ENCODE measurements around the gene GCH1. TPM values are rescaled to one million over a fixed set of nuclear protein-coding genes. Genes with fewer than 3 reads are reported as not detected.

GCH1 gene
- total and polyA plus RNA-seq, 2 donors (not counting 1 experiment from before 2014, with no cell fraction given) = 1.3 to 1.5 TPM

GRCh38 chr14:54895683-54896082, 6.9 kb downstream of the GCH1 start:
- no peak overlapping the region for H3K4me3 ChIP-seq (replicated peaks in 1 of 4; ENCODE audit: control extremely low read depth in 1 of 4, insufficient read depth in 1 of 4, low read depth in 3 of 4, low read length in 4 of 4)
- no peaks in the 10 kb centered on the region for H3K79me2 ChIP-seq (ENCODE audit: control insufficient read depth, insufficient read depth, low read length)
- no peak overlapping the region for H2AFZ ChIP-seq (ENCODE audit: low read length)
- DNase-seq (ENCODE audit: low read depth in 2 of 2) = no peak
- no peak overlapping the region for H3K27ac ChIP-seq (ENCODE audit: insufficient read depth, low read length)
- peaks cover 2% of the 10 kb centered on the region for H3K4me1 ChIP-seq (ENCODE audit: control insufficient read depth, extremely low read depth, insufficient read depth, low read length)
- no peaks in the 10 kb centered on the region for H4K20me1 ChIP-seq (ENCODE audit: control insufficient read depth, extremely low read depth, insufficient read depth, low read length)
- no peaks in the 10 kb centered on the region for H3K9me3 ChIP-seq (ENCODE audit: control insufficient read depth, insufficient read depth, low read depth, low read length)
- no peak overlapping the region for H3K4me2 ChIP-seq (ENCODE audit: extremely low read depth, insufficient read depth, low read length)
- H3K9ac ChIP-seq (ENCODE audit: insufficient read depth, low read length) = no peak overlapping the region
- H3K27me3 ChIP-seq (ENCODE audit: control insufficient read depth, insufficient read depth, low read length) = no peaks in the 10 kb centered on the region
- no peaks in the 10 kb centered on the region for H3K36me3 ChIP-seq (ENCODE audit: control insufficient read depth, insufficient read depth, low read length)
- TF ChIP-seq EZH2 (IDR thresholded peaks at IDR 0.05; ENCODE audit: low read length, missing control alignments) = no peak
- TF ChIP-seq CTCF (conservative IDR thresholded peaks at IDR 0.05 in 1 of 2, IDR thresholded peaks at IDR 0.05 in 1 of 2; ENCODE audit: low read depth in 1 of 2, low read length in 2 of 2) = no peak

GRCh38 chr14:54894995-54895394, 7.6 kb downstream of the GCH1 start:
- Histone ChIP-seq H3K36me3 (ENCODE audit: control insufficient read depth, insufficient read depth, low read length) (no peaks in the 10 kb centered on the region), H3K27me3 (ENCODE audit: control insufficient read depth, insufficient read depth, low read length) (no peaks in the 10 kb centered on the region), H2AFZ (ENCODE audit: low read length) (no peak overlapping the region), H3K4me3 (replicated peaks in 1 of 4; ENCODE audit: control extremely low read depth in 1 of 4, insufficient read depth in 1 of 4, low read depth in 3 of 4, low read length in 4 of 4) (no peak overlapping the region), H3K27ac (ENCODE audit: insufficient read depth, low read length) (no peak overlapping the region), H3K4me2 (ENCODE audit: extremely low read depth, insufficient read depth, low read length) (no peak overlapping the region), H4K20me1 (ENCODE audit: control insufficient read depth, extremely low read depth, insufficient read depth, low read length) (no peaks in the 10 kb centered on the region), H3K79me2 (ENCODE audit: control insufficient read depth, insufficient read depth, low read length) (no peaks in the 10 kb centered on the region), H3K9me3 (ENCODE audit: control insufficient read depth, insufficient read depth, low read depth, low read length) (no peaks in the 10 kb centered on the region), H3K9ac (ENCODE audit: insufficient read depth, low read length) (no peak overlapping the region), H3K4me1 (ENCODE audit: control insufficient read depth, extremely low read depth, insufficient read depth, low read length) (no peaks in the 10 kb centered on the region)
- peak in 1 of 2 donors; percentile 43 for DNase-seq (ENCODE audit: low read depth in 2 of 2)
- TF ChIP-seq EZH2 (IDR thresholded peaks at IDR 0.05; ENCODE audit: low read length, missing control alignments) (no peak), CTCF (conservative IDR thresholded peaks at IDR 0.05 in 1 of 2, IDR thresholded peaks at IDR 0.05 in 1 of 2; ENCODE audit: low read depth in 1 of 2, low read length in 2 of 2) (no peak)

DNA sequence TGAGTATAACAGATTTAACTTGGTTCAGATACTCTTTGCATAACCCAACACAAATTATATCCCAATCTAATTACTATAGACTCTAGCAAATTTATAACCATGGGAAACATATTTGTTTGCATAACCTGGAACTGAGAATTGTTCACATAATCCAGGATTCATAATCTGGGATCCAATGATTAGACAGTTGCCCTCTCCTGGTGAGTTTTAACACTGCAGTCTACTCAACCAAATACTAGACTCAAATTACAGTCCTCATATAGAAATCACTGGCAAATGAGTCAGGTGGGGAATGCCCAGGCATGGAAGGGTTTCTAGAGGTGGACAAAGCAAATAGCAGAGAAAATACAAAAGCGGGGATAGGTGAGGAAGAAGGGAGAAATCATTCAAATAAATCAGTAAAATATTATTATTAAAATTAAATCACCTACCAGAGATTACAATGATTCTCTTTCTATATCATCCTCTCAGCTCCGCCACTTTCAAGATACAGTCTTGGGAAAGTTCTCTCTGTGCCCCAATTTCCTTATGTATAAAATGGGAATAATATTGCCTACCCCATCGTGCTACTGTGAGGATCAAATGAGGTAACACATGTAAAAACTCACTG, 9.4 kb downstream of the GCH1 start:
- Histone ChIP-seq H4K20me1 (ENCODE audit: control insufficient read depth, extremely low read depth, insufficient read depth, low read length) (no peaks in the 10 kb centered on the region), H3K79me2 (ENCODE audit: control insufficient read depth, insufficient read depth, low read length) (no peaks in the 10 kb centered on the region), H3K27ac (ENCODE audit: insufficient read depth, low read length) (no peak overlapping the region), H3K9ac (ENCODE audit: insufficient read depth, low read length) (no peak overlapping the region), H3K36me3 (ENCODE audit: control insufficient read depth, insufficient read depth, low read length) (no peaks in the 10 kb centered on the region), H3K9me3 (ENCODE audit: control insufficient read depth, insufficient read depth, low read depth, low read length) (no peaks in the 10 kb centered on the region), H3K4me1 (ENCODE audit: control insufficient read depth, extremely low read depth, insufficient read depth, low read length) (no peaks in the 10 kb centered on the region), H3K4me3 (replicated peaks in 1 of 4; ENCODE audit: control extremely low read depth in 1 of 4, insufficient read depth in 1 of 4, low read depth in 3 of 4, low read length in 4 of 4) (no peak overlapping the region), H3K4me2 (ENCODE audit: extremely low read depth, insufficient read depth, low read length) (no peak overlapping the region), H2AFZ (ENCODE audit: low read length) (no peak overlapping the region), H3K27me3 (ENCODE audit: control insufficient read depth, insufficient read depth, low read length) (no peaks in the 10 kb centered on the region)
- peak; percentile 55 to 58 for DNase-seq (ENCODE audit: low read depth in 2 of 2)
- TF ChIP-seq CTCF (conservative IDR thresholded peaks at IDR 0.05 in 1 of 2, IDR thresholded peaks at IDR 0.05 in 1 of 2; ENCODE audit: low read depth in 1 of 2, low read length in 2 of 2) = peak; percentile 76 to 90
- TF ChIP-seq EZH2 (IDR thresholded peaks at IDR 0.05; ENCODE audit: low read length, missing control alignments) = no peak

Measured in fibroblast of lung (primary cell).